Kidney (tissue), 14 donors: Measurements from ENCODE around the gene CSNK1D. TPM values are rescaled to one million over a fixed set of nuclear protein-coding genes. Genes with fewer than 3 reads are reported as not detected.
A peak's percentile ranks its signal among the peaks of the same experiment; 100 is the strongest.

ENCODE experiments used
- DNase-seq, 5 donors: peaks; one replicate each; pipeline ENCODE4 v3.0.0-alpha.2; 2013 to 2020
- FAIRE-seq: peaks from 2 replicates; lab custom pipeline; 2012; peaks lifted over from hg19 to GRCh38; lab: Jason Lieb, UNC
- H3K27ac ChIP-seq, 2 donors: one replicate each; pipeline ENCODE4 v1.7.0; 2013; ENCODE audit warnings: low read depth in 2 of 2, low read length in 2 of 2, inconsistent platforms in 1 of 2
- H3K27me3 ChIP-seq: one replicate; pipeline ENCODE4 v1.7.1; 2013; ENCODE audit warnings: low read length, inconsistent platforms; ENCODE audit not compliant: control insufficient read depth, insufficient read depth
- H3K36me3 ChIP-seq, 3 donors: one replicate each; pipeline versions ENCODE4 v1.7.0 to v1.7.1; 2013; ENCODE audit warnings: low read length in 3 of 3, control low read depth in 1 of 3, inconsistent platforms in 1 of 3; ENCODE audit not compliant: insufficient read depth in 3 of 3, control insufficient read depth in 2 of 3
- H3K4me1 ChIP-seq, 3 donors: one replicate each; pipeline versions ENCODE4 v1.7.0 to v1.7.1; 2013; ENCODE audit warnings: low read length in 3 of 3, inconsistent platforms in 1 of 3, low read depth in 1 of 3; ENCODE audit not compliant: control insufficient read depth in 2 of 3, insufficient read depth in 2 of 3
- H3K4me3 ChIP-seq, 3 donors: one replicate each; pipeline versions ENCODE4 v1.7.0 to v1.8.1; 2013; ENCODE audit warnings: low read length in 3 of 3, control low read depth in 1 of 3, inconsistent platforms in 1 of 3
- H3K9ac ChIP-seq, 3 donors: one replicate each; pipeline versions ENCODE4 v1.7.0 to v1.7.1; 2013; ENCODE audit warnings: low read length in 3 of 3, control low read depth in 1 of 3, inconsistent platforms in 1 of 3
- H3K9me3 ChIP-seq, 3 donors: one replicate each; pipeline versions ENCODE4 v1.7.0 to v1.7.1; 2013; ENCODE audit warnings: low read length in 3 of 3, control low read depth in 1 of 3, inconsistent platforms in 1 of 3; ENCODE audit not compliant: control insufficient read depth in 2 of 3, insufficient read depth in 1 of 3
- intact Hi-C: fragments of 100-400 bp; cut with DNase I; formaldehyde crosslinking; loops from one replicate; pipeline ENCODE4 v1.11.1; 2022
- polyA plus RNA-seq: library from polyadenylated mRNA; stranded (reverse); fragments of 350-450 nt; fragmentation: Illumina TruSeq; extraction: RNeasy Lipid Tissue Mini Kit (QIAGEN cat#74804); gene quantifications from one replicate; pipeline ENCODE4 v1.2.3, GENCODE V29; 2014; ENCODE audit warnings: low read depth, low replicate concordance; ENCODE audit not compliant: insufficient read depth
- total RNA-seq: library from RNA; stranded (reverse); fragmentation: NEBNext Ultra II Directional; extraction: Animal tissue kit (Norgen Biotek cat#: 25700); gene quantifications from one replicate; pipeline ENCODE4 v1.2.1, GENCODE V29; 2021
- TF ChIP-seq, protein P1 (sequence below): IDR thresholded peaks from 3 replicates; pipeline ENCODE4 v1.5.1; 2012; ENCODE audit warnings: mild to moderate bottlenecking, moderate library complexity, borderline replicate concordance; ENCODE audit not compliant: insufficient read depth; ENCODE audit errors: extremely low read depth
- donor health status: control.
- donor health status: control.
- donor health status: control.
- donor health status: control.
- donor health status: control.
- donor health status: DM: yes; HTN: yes; CAD: no.
- donor health status: Normal renal cell carcinoma (clear cell type).

Gene CSNK1D
- total and polyA plus RNA-seq, 2 donors from 2014 or later: 69.7 to 160 TPM

DNA sequence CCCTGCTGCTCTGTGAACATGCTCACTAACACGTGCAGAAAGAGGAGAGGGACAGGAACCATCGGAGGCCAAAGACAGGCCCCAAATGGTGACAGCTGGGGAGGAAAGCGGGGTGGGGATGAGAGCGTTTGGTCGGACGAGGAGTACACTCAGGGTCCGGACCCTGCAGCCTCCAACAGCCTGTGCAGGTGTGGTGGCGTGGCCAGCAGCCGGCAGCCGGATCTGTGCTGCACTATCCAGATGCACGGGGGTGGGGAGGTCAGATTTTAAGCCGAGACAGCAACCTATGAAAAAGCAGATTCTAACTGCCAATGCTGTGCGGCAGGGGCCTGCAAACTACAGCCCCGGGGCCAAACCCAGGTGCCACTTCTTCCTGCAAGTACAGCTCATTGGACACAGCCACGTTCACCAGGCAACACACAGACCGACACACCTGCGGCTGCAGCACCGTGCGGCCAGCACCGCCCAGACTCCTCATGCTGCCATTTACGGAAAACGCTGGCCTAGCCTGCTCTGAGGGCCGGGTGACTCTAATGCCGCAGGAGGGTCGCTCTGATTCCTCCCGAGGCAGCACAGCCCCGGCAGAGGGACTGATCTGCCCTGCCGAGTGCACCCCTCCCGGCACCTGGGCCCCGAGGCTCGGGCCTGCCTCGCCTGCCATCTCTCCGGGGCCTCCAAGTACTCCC is 23.5 kb downstream of the CSNK1D start:
- no peaks in the 10 kb centered on the region for H3K9me3 ChIP-seq
- H3K4me1 ChIP-seq: peaks cover 0 to 8% (median 0%) of the 10 kb centered on the region in 3 donors
- H3K4me3 ChIP-seq: no peak overlapping the region
- TF ChIP-seq, protein P1, sequence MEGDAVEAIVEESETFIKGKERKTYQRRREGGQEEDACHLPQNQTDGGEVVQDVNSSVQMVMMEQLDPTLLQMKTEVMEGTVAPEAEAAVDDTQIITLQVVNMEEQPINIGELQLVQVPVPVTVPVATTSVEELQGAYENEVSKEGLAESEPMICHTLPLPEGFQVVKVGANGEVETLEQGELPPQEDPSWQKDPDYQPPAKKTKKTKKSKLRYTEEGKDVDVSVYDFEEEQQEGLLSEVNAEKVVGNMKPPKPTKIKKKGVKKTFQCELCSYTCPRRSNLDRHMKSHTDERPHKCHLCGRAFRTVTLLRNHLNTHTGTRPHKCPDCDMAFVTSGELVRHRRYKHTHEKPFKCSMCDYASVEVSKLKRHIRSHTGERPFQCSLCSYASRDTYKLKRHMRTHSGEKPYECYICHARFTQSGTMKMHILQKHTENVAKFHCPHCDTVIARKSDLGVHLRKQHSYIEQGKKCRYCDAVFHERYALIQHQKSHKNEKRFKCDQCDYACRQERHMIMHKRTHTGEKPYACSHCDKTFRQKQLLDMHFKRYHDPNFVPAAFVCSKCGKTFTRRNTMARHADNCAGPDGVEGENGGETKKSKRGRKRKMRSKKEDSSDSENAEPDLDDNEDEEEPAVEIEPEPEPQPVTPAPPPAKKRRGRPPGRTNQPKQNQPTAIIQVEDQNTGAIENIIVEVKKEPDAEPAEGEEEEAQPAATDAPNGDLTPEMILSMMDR: no peak
- FAIRE-seq (no peak), DNase-seq (no peak)
- H3K9ac ChIP-seq: no peak overlapping the region
- peaks cover 14 to 83% (median 65%) of the 10 kb centered on the region in 3 donors for H3K36me3 ChIP-seq
- intact Hi-C loops: no loop called here
- H3K27ac ChIP-seq: no peak overlapping the region
- H3K27me3 ChIP-seq: no peaks in the 10 kb centered on the region

DNA sequence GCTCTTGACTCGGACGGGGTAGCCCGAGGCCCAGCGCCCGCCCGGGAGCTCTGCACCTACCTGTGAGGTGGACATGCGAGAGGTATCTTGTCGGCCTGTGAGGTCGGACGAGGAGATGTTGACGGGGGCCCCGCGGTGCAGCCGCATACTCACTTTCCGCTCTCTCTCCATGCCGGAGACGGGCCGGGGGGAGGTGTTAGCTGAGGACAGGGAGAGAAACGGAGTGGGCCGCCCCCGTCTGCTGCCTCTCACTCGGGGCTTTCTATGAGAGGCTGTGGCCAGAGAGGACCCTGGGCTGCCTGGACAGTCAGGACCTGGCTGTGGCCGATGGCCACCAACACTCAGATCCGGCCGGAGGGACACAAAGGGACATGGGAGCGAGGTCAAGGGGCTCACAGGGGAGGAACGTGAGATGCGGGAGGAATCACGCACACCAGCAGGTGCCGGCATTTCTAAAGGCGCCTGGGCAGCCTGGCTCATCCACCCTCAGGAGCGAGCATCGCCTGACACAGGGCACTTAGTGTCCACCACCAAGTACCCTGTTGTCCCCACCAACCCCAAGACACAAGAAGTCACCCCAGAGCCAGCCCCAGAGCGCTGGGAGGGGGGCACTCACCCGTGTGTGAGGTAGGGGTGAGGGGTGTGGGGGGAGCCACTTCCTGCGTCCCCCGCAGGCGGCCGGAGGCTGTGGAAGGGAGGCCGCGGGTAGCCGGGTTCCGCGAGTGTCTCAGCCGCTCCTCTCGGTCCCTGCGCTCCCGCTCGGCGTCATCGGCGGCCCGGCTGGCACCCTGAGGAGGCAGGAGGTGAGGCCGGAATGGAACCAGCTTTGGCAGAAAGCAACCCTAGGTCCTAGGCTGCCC is 24.5 kb downstream of the CSNK1D start:
- peak in 1 of 5 donors; percentile 78 for DNase-seq

GRCh38 chr17:82247856-82248671 is 25.4 kb downstream of the CSNK1D start:
- Histone ChIP-seq H3K27me3 (no peaks in the 10 kb centered on the region), H3K36me3 (peaks cover 14 to 97% (median 79%) of the 10 kb centered on the region in 3 donors), H3K9ac (no peak overlapping the region), H3K9me3 (no peaks in the 10 kb centered on the region), H3K27ac (no peak overlapping the region), H3K4me3 (no peak overlapping the region), H3K4me1 (peaks cover 0 to 17% (median 7%) of the 10 kb centered on the region in 3 donors)
- intact Hi-C loops: no loop called here
- FAIRE-seq: no peak
- TF ChIP-seq, protein P1: no peak
- DNase-seq: no peak

More for the DNA sequence above, 24.5 kb downstream of the CSNK1D start:
- intact Hi-C loops: no loop called here
- Histone ChIP-seq H3K27me3 (no peaks in the 10 kb centered on the region), H3K9ac (no peak overlapping the region), H3K27ac (no peak overlapping the region), H3K4me3 (no peak overlapping the region), H3K4me1 (peaks cover 0 to 8% (median 0%) of the 10 kb centered on the region in 3 donors), H3K36me3 (peaks cover 14 to 92% (median 75%) of the 10 kb centered on the region in 3 donors), H3K9me3 (no peaks in the 10 kb centered on the region)
- FAIRE-seq: no peak
- TF ChIP-seq, protein P1: no peak
